Spleen (tissue), 11 donors: ENCODE measurements around the gene CISH. TPM values are rescaled to one million over a fixed set of nuclear protein-coding genes. Genes with fewer than 3 reads are reported as not detected.
A peak's percentile ranks its signal among the peaks of the same experiment; 100 is the strongest.

ENCODE experiments used
- DNase-seq: peaks from one replicate; pipeline ENCODE4 v3.0.0-alpha.2; 2020
- H3K27ac ChIP-seq, 8 donors: fragments of 200-600 bp; sonication (generic) in 7 of 8; 1 replicate in 4 of 8; 2 replicates in 4 of 8; pipeline versions ENCODE4 v1.5.0 to v1.8.0; 2016 to 2021; ENCODE audit warnings: inconsistent platforms in 4 of 8, mild to moderate bottlenecking in 4 of 8, moderate library complexity in 1 of 8
- H3K27me3 ChIP-seq, 7 donors: fragments of 200-600 bp; sonication (generic) in 6 of 7; replicated peaks in 1 of 7; 1 replicate in 4 of 7; 2 replicates in 3 of 7; pipeline versions ENCODE4 v1.5.0 to v1.8.0; 2016 to 2021; ENCODE audit warnings: inconsistent platforms in 3 of 7, mild to moderate bottlenecking in 1 of 7
- H3K36me3 ChIP-seq, 6 donors: fragments of 200-600 bp; sonication (generic) in 5 of 6; 1 replicate in 4 of 6; 2 replicates in 2 of 6; pipeline versions ENCODE4 v1.5.0 to v1.8.0; 2016 to 2021; ENCODE audit warnings: inconsistent platforms in 2 of 6
- H3K4me1 ChIP-seq, 6 donors: fragments of 200-600 bp; sonication (generic) in 5 of 6; 1 replicate in 3 of 6; 2 replicates in 3 of 6; pipeline versions ENCODE4 v1.5.0 to v1.8.0; 2016 to 2021; ENCODE audit warnings: inconsistent platforms in 3 of 6
- H3K4me3 ChIP-seq, 8 donors: fragments of 200-600 bp; sonication (generic) in 7 of 8; 1 replicate in 4 of 8; 2 replicates in 4 of 8; pipeline versions ENCODE4 v1.5.0 to v1.8.0; 2016 to 2021; ENCODE audit warnings: inconsistent platforms in 4 of 8, mild to moderate bottlenecking in 4 of 8, moderate library complexity in 2 of 8
- H3K9me3 ChIP-seq, 8 donors: fragments of 200-600 bp; sonication (generic) in 7 of 8; 1 replicate in 4 of 8; 2 replicates in 4 of 8; pipeline versions ENCODE4 v1.5.0 to v1.8.0; 2016 to 2021; ENCODE audit warnings: inconsistent platforms in 4 of 8
- CTCF ChIP-seq, 11 experiments: fragments of 200-600 bp in 7 of 11; fragments of 450-650 bp in 4 of 11; sonication (generic) in 4 of 11; IDR thresholded peaks in 8 of 11; conservative IDR thresholded peaks in 3 of 11; 1 replicate in 7 of 11; 2 replicates in 4 of 11; pipeline versions ENCODE4 v1.4.0 to v1.8.0; 2016 to 2021; ENCODE audit warnings: antibody characterized with exemption in 11 of 11, inconsistent platforms in 4 of 11, mild to moderate bottlenecking in 1 of 11
- POLR2A ChIP-seq, 3 donors: fragments of 450-650 bp; IDR thresholded peaks; one replicate each; pipeline ENCODE4 v1.5.1; 2017; ENCODE audit warnings: antibody characterized with exemption in 3 of 3, mild to moderate bottlenecking in 1 of 3
- POLR2AphosphoS5 ChIP-seq, 3 donors: sonication (generic); formaldehyde crosslinking; IDR thresholded peaks; one replicate each; pipeline ENCODE4 v1.5.1; 2017; ENCODE audit warnings: antibody characterized with exemption in 3 of 3
- whole genome bisulfite sequencing, 5 donors: extraction: QIAGEN DNeasy Blood & Tissue Kit in 3 of 5; methylation state at CpG; one replicate each; pipeline versions ENCODE4 v1.1.5 to v1.1.7; 2013 to 2018; 5-methylcytosine and 5-hydroxymethylcytosine counted together
- intact Hi-C: fragments of 100-400 bp; cut with DNase I; formaldehyde crosslinking; loops from one replicate; pipeline ENCODE4 v1.15.0; 2023; ENCODE audit warnings: low total_unique reads
- polyA plus RNA-seq, 3 donors: library from polyadenylated mRNA; stranded (reverse); fragments of 200-250 nt; gene quantifications; one replicate each; pipeline ENCODE4 v1.2.1, GENCODE V29; 2013
- total RNA-seq, 7 donors: library from RNA; depleted of rRNA in 3 of 7; stranded (reverse); fragments of >200 nt in 3 of 7; fragmentation: NEBNext Ultra II Directional in 4 of 7; extraction: Animal tissue kit (Norgen Biotek cat#: 25700) in 4 of 7; gene quantifications; one replicate each; pipeline versions ENCODE4 v1.1.0 to v1.2.1, GENCODE V29; 2016 to 2021
- donor health status: healthy with polysubstance abuse.
- donor health status: DM: no; HTN: no; CAD: no; lungs with moderate emphysema.
- donor health status: DM: no; HTN: no; CAD: no.
- donor health status: Bipolar disorder and iron deficiency.
- donor health status: healthy.
- donor health status: DM: no; HTN: no; CAD: no.
- donor health status: DM: yes; HTN: yes; CAD: no.

The CISH gene
- total and polyA plus RNA-seq, 10 donors: 2.9 to 23.6 (median 11.0) TPM

GRCh38 chr3:50586763-50587070 is 24.9 kb downstream of the CISH start:
- H3K4me1 ChIP-seq: peaks cover 5 to 50% (median 33%) of the 10 kb centered on the region in 6 donors
- WGBS, 5 donors: 65 to 98% (median 76%) methylated on average over 3 of the region's 3 CpGs

GRCh38 chr3:50585919-50586762 is 25.4 kb downstream of the CISH start:
- no peaks in the 10 kb centered on the region for H3K9me3 ChIP-seq
- WGBS, 5 donors: 80 to 94% (median 86%) methylated on average over 5 to 6 of the region's 6 CpGs
- no peak overlapping the region for H3K4me3 ChIP-seq
- H3K4me1 ChIP-seq: peaks cover 3 to 44% (median 29%) of the 10 kb centered on the region in 6 donors
- H3K36me3 ChIP-seq: peaks cover 0 to 32% (median 5%) of the 10 kb centered on the region in 6 donors
- DNase-seq: no peak
- no peaks in the 10 kb centered on the region for H3K27me3 ChIP-seq
- intact Hi-C loops: no loop called here
- no peak overlapping the region for H3K27ac ChIP-seq
- TF ChIP-seq CTCF (IDR thresholded peaks at IDR 0.05 in 8 of 11, conservative IDR thresholded peaks at IDR 0.05 in 3 of 11) (no peak), POLR2AphosphoS5 (IDR thresholded peaks at IDR 0.05) (no peak), POLR2A (IDR thresholded peaks at IDR 0.05) (no peak)

More at GRCh38 chr3:50586763-50587070, 24.9 kb downstream of the CISH start:
- peaks cover 0 to 26% (median 5%) of the 10 kb centered on the region in 6 donors for H3K36me3 ChIP-seq
- no peak overlapping the region for H3K4me3 ChIP-seq
- no peaks in the 10 kb centered on the region for H3K9me3 ChIP-seq
- TF ChIP-seq CTCF (IDR thresholded peaks at IDR 0.05 in 8 of 11, conservative IDR thresholded peaks at IDR 0.05 in 3 of 11) (no peak), POLR2AphosphoS5 (IDR thresholded peaks at IDR 0.05) (no peak), POLR2A (IDR thresholded peaks at IDR 0.05) (no peak)
- intact Hi-C loops: no loop called here
- no peaks in the 10 kb centered on the region for H3K27me3 ChIP-seq
- no peak for DNase-seq
- H3K27ac ChIP-seq: no peak overlapping the region

- peak overlapping the region in 1 of 8 donors; percentile 11 for H3K27ac ChIP-seq
- TF ChIP-seq CTCF (IDR thresholded peaks at IDR 0.05 in 8 of 11, conservative IDR thresholded peaks at IDR 0.05 in 3 of 11): no peak
Observed at GRCh38 chr3:50584391-50584790, 27.2 kb downstream of the CISH start.

GRCh38 chr3:50583897-50584296 is 27.7 kb downstream of the CISH start:
- no peak overlapping the region for H3K4me3 ChIP-seq
- 50 to 88% (median 73%) methylated on average over 2 to 6 of the region's 6 CpGs for WGBS, 5 donors
- peak overlapping the region in 1 of 8 donors; percentile 11 for H3K27ac ChIP-seq
- DNase-seq: no peak
- peaks cover 0 to 28% (median 8%) of the 10 kb centered on the region in 6 donors for H3K4me1 ChIP-seq
- TF ChIP-seq POLR2A (IDR thresholded peaks at IDR 0.05): no peak
- TF ChIP-seq CTCF (IDR thresholded peaks at IDR 0.05 in 8 of 11, conservative IDR thresholded peaks at IDR 0.05 in 3 of 11): no peak
- TF ChIP-seq POLR2AphosphoS5 (IDR thresholded peaks at IDR 0.05): peak in 1 of 3 donors; percentile 37
- no peaks in the 10 kb centered on the region for H3K9me3 ChIP-seq
- H3K27me3 ChIP-seq: no peaks in the 10 kb centered on the region
- intact Hi-C loops: no loop called here
- H3K36me3 ChIP-seq: peaks cover 0 to 53% (median 15%) of the 10 kb centered on the region in 6 donors

More at GRCh38 chr3:50584391-50584790, 27.2 kb downstream of the CISH start:
- DNase-seq: no peak
- H3K4me1 ChIP-seq: peaks cover 0 to 32% (median 12%) of the 10 kb centered on the region in 6 donors
- H3K27me3 ChIP-seq: no peaks in the 10 kb centered on the region
- H3K4me3 ChIP-seq: no peak overlapping the region
- 49 to 80% (median 63%) methylated on average over 2 of the region's 2 CpGs for WGBS, 5 donors
- no peaks in the 10 kb centered on the region for H3K9me3 ChIP-seq
- intact Hi-C loops: no loop called here
- peaks cover 0 to 48% (median 11%) of the 10 kb centered on the region in 6 donors for H3K36me3 ChIP-seq
